ENCODE data around the gene MESD.

DNA sequence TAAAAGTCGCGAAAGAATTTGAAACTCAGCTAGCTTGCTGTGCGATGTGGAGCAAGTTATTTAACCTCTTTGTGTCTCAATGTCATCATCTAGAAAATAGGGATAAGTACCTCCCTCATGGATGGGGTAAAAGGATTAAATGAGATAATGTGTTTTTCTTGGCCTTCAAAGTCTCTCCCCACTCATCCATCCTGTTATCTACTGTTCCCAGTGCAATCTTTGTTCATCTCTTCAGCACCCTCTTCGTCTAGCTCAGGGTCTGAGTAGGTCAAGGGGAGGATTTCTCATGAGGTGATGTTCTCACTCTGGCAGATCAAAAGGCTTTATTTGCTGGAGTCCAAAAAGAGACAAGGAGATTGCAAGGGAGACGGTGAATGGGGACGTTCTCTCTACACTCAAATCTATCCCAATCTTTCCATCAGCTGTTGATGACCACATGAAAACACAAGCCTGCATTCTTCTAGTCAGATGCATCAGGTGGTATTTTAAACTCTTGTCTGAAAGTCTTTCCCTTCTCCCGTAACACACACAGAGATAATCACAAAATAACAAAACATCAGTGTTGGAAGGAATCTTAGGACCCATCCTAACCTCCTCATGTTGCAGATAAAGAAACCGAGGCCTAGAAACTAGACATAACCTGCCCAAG lies 1.3 kb downstream of the MESD start:
- TF ChIP-seq YY1 (IDR thresholded peaks at IDR 0.05; ENCODE audit: low read depth) (no peak), SMC3 (IDR thresholded peaks at IDR 0.05; ENCODE audit: low read depth, low read length) (no peak), NFIC (IDR thresholded peaks at IDR 0.05; ENCODE audit: borderline replicate concordance) (no peak), POLR2AphosphoS5 (IDR thresholded peaks at IDR 0.05; ENCODE audit: low read depth, low read length) (no peak), RAD21 (IDR thresholded peaks at IDR 0.05; ENCODE audit: low read length) (no peak), TCF12 (IDR thresholded peaks at IDR 0.05) (no peak), SIN3A (IDR thresholded peaks at IDR 0.05; ENCODE audit: borderline replicate concordance, low read depth, low read length) (no peak), FOXM1 (IDR thresholded peaks at IDR 0.05; ENCODE audit: low read depth) (no peak), JUND (IDR thresholded peaks at IDR 0.05) (no peak), CHD2 (IDR thresholded peaks at IDR 0.05; ENCODE audit: low read length, partially characterized antibody) (no peak), RCOR1 (IDR thresholded peaks at IDR 0.05; ENCODE audit: low read length) (no peak), TAF1 (IDR thresholded peaks at IDR 0.05; ENCODE audit: borderline replicate concordance, low read depth, low read length) (no peak)
- TF ChIP-seq, protein P1, sequence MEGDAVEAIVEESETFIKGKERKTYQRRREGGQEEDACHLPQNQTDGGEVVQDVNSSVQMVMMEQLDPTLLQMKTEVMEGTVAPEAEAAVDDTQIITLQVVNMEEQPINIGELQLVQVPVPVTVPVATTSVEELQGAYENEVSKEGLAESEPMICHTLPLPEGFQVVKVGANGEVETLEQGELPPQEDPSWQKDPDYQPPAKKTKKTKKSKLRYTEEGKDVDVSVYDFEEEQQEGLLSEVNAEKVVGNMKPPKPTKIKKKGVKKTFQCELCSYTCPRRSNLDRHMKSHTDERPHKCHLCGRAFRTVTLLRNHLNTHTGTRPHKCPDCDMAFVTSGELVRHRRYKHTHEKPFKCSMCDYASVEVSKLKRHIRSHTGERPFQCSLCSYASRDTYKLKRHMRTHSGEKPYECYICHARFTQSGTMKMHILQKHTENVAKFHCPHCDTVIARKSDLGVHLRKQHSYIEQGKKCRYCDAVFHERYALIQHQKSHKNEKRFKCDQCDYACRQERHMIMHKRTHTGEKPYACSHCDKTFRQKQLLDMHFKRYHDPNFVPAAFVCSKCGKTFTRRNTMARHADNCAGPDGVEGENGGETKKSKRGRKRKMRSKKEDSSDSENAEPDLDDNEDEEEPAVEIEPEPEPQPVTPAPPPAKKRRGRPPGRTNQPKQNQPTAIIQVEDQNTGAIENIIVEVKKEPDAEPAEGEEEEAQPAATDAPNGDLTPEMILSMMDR (IDR thresholded peaks at IDR 0.05), result no peak
- TF ChIP-seq, protein P2, sequence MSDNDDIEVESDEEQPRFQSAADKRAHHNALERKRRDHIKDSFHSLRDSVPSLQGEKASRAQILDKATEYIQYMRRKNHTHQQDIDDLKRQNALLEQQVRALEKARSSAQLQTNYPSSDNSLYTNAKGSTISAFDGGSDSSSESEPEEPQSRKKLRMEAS (IDR thresholded peaks at IDR 0.05; ENCODE audit: low read depth), result no peak
